ENCODE measurements around the gene CHERP. TPM values are rescaled to one million over a fixed set of nuclear protein-coding genes. Genes with fewer than 3 reads are reported as not detected.

CHERP gene
- total and polyA plus RNA-seq, 2 of the 13 experiments (the other 11 are each of a cell fraction or from before 2014, with no cell fraction given): 4.3 to 5.4 TPM

GRCh38 chr19:16495982-16496612 lies 46.1 kb downstream of the CHERP start, which contains the start of the genes C19orf44 and CALR3 (continued):
- TF ChIP-seq CCDC6 (CRISPR knock-in tag; IDR thresholded peaks at IDR 0.05): 0 out of 2 replicates have a peak, but pooled peaks have one; percentile 4
- peak; percentile 88 for TF ChIP-seq SP2 (CRISPR knock-in tag; IDR thresholded peaks at IDR 0.05)
- TF ChIP-seq NAIF1 (CRISPR knock-in tag; IDR thresholded peaks at IDR 0.05; ENCODE audit: borderline replicate concordance): peak; percentile 66; the same call in 1 of the 2 replicates
- TF ChIP-seq ZBTB2 (CRISPR knock-in tag; IDR thresholded peaks at IDR 0.05; ENCODE audit: low read depth): no peak
- peak; percentile 47; the same call in 1 of the 2 replicates for TF ChIP-seq ZNF792 (CRISPR knock-in tag; IDR thresholded peaks at IDR 0.05)
- peak; percentile 70; the same call in 1 of the 2 replicates for TF ChIP-seq TBP (CRISPR knock-in tag; IDR thresholded peaks at IDR 0.05)
- TF ChIP-seq XBP1 (CRISPR knock-in tag; IDR thresholded peaks at IDR 0.05): no peak
- TF ChIP-seq SP4 (CRISPR knock-in tag; IDR thresholded peaks at IDR 0.05): peak; percentile 88
- peak; percentile 99 for TF ChIP-seq THAP11 (CRISPR knock-in tag; IDR thresholded peaks at IDR 0.05)
- peak; percentile 42; the same call in 1 of the 2 replicates for TF ChIP-seq BRD4 (CRISPR knock-in tag; IDR thresholded peaks at IDR 0.05)
- TF ChIP-seq ZNF547 (CRISPR knock-in tag; IDR thresholded peaks at IDR 0.05): peak; percentile 13; the same call in 1 of the 2 replicates
- TF ChIP-seq MED1 (CRISPR knock-in tag; IDR thresholded peaks at IDR 0.05): peak; percentile 33; the same call in 1 of the 2 replicates
- TF ChIP-seq MYC (CRISPR knock-in tag; IDR thresholded peaks at IDR 0.05; ENCODE audit: borderline replicate concordance): peak; percentile 56; the same call in 1 of the 2 replicates
- peak; percentile 81 for TF ChIP-seq PHF20 (CRISPR knock-in tag; IDR thresholded peaks at IDR 0.05)
- TF ChIP-seq TIGD3 (CRISPR knock-in tag; IDR thresholded peaks at IDR 0.05; ENCODE audit: borderline replicate concordance): no peak
- 0 out of 2 replicates have a peak, but pooled peaks have one; percentile 32 for TF ChIP-seq HOXD1 (CRISPR knock-in tag; IDR thresholded peaks at IDR 0.05)
- 0 out of 2 replicates have a peak, but pooled peaks have one; percentile 17 for TF ChIP-seq ZNF704 (CRISPR knock-in tag; IDR thresholded peaks at IDR 0.05; ENCODE audit: borderline replicate concordance)
- peak; percentile 88 for TF ChIP-seq PCBP1 (IDR thresholded peaks at IDR 0.05; ENCODE audit: borderline replicate concordance, low read depth, low read length)
- peak; percentile 90 for TF ChIP-seq KAT8 (CRISPR knock-in tag; IDR thresholded peaks at IDR 0.05)
- TF ChIP-seq GABPA (IDR thresholded peaks at IDR 0.05; ENCODE audit: low read depth, low read length): peak; percentile 86
- peak; percentile 97 for TF ChIP-seq GABPA (CRISPR knock-in tag; IDR thresholded peaks at IDR 0.05; ENCODE audit: low read depth)
- TF ChIP-seq HOXA3 (CRISPR knock-in tag; IDR thresholded peaks at IDR 0.05): peak; percentile 81
- peak; percentile 47; the same call in 1 of the 2 replicates for TF ChIP-seq ZBTB7B (CRISPR knock-in tag; IDR thresholded peaks at IDR 0.05)
- peak; percentile 57; the same call in 1 of the 2 replicates for TF ChIP-seq ZNF543 (CRISPR knock-in tag; IDR thresholded peaks at IDR 0.05)
- no peak for TF ChIP-seq ZNF432 (CRISPR knock-in tag; IDR thresholded peaks at IDR 0.05; ENCODE audit: borderline replicate concordance)
- TF ChIP-seq ETV5 (CRISPR knock-in tag; IDR thresholded peaks at IDR 0.05; ENCODE audit: borderline replicate concordance): peak; percentile 99
- 0 out of 2 replicates have a peak, but pooled peaks have one; percentile 28 for TF ChIP-seq ZNF230 (CRISPR knock-in tag; IDR thresholded peaks at IDR 0.05)
- TF ChIP-seq ZFY (CRISPR knock-in tag; IDR thresholded peaks at IDR 0.05): peak; percentile 81

All from HepG2 (cell line).